H1 (cell line): Measurements from ENCODE around the gene ZNF646. TPM values are rescaled to one million over a fixed set of nuclear protein-coding genes. Genes with fewer than 3 reads are reported as not detected.

Experiments used
- EGR1 ChIP-seq: IDR thresholded peaks from 2 replicates; pipeline ENCODE4 v1.6.1; 2011; ENCODE audit warnings: low read depth, low read length, borderline replicate concordance
- KDM4A ChIP-seq: IDR thresholded peaks from one replicate; pipeline ENCODE4 v1.7.1; 2012; ENCODE audit warnings: low read depth, mild to moderate bottlenecking, moderate library complexity, low read length, inconsistent platforms; ENCODE audit not compliant: severe bottlenecking
- SAP30 ChIP-seq: fragments of 300-600 bp; sonication (generic); IDR thresholded peaks from 2 replicates; pipeline ENCODE4 v1.7.1; 2012; ENCODE audit warnings: low read length, moderate library complexity, mild to moderate bottlenecking, inconsistent platforms; ENCODE audit not compliant: insufficient read depth, insufficient replicate concordance
- polyA plus RNA-seq, 7 experiments: library from polyadenylated mRNA; depleted of rRNA in 3 of 7; stranded (reverse) in 5 of 7; unstranded in 2 of 7; fragments of >200 nt in 5 of 7; fragments of 200-250 nt in 2 of 7; gene quantifications; 1 replicate in 5 of 7; 2 replicates in 1 of 7; 4 replicates in 1 of 7; pipeline versions ENCODE4 v1.2.1 to v1.2.3, GENCODE V29; 2011 to 2013; ENCODE audit warnings: missing spikeins in 2 of 7, mixed read lengths in 2 of 7
- total RNA-seq: library from RNA; stranded (reverse); fragmentation: NEBNext Ultra II Directional; extraction: Animal tissue kit (Norgen Biotek cat#: 25700); gene quantifications from 2 replicates; pipeline ENCODE4 v1.2.1, GENCODE V29; 2021
- TF ChIP-seq, protein P1 (sequence below): IDR thresholded peaks from 2 replicates; pipeline ENCODE4 v1.6.1; 2012; ENCODE audit warnings: low read length, inconsistent platforms

The ZNF646 gene
- total and polyA plus RNA-seq, 2 of the 8 experiments (the other 6 are each of a cell fraction or from before 2014, with no cell fraction given), result 6.5 to 25.0 TPM

DNA sequence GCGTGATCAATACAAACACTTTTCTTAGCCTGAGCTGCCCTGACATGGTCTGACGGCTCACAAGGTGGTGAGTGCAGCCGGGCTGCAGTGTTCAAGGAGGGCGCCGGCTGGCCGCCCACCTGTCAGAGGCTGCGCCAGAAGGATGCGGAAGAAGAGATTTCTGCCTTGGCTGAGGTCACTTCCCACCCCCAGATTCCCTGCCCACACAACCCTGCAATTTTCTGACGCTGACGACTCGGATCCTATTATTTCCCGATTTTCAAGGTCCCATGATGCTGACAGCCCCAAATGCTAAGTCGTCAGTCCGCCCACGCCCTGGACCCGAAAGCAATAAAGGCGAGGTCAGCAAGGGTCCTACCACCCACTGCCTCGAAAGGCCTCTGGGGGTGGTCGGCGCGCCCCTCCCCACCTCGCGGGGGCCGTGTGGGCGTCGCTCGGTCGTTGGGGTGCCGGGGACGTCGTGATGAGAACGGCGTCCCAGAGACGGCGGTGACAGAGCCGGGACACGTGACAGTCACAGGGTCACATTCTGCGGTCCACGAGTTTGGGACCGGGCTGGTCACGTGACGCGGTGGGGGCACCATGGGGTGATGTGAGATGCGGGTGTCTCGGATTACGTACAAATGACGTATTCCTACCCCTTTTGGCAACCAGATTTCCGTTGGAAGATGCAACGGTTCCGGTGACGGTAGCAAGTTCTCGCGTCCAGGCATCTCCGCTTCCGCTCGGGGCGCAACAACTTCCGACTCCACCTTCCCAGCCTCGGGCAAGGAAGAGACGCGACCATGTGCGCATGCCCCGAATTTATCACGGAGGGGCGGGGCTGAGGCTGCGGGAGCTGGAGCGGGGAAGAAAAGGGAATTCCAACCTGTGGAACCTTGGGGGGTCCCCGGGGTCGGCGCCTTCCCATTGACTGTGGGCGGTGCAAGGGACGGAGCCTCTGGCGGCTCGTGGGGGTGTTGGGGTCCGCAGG, 41.2 kb upstream of the ZNF646 start, which contains the start of gene STX4 (continued):
- TF ChIP-seq, protein P1, sequence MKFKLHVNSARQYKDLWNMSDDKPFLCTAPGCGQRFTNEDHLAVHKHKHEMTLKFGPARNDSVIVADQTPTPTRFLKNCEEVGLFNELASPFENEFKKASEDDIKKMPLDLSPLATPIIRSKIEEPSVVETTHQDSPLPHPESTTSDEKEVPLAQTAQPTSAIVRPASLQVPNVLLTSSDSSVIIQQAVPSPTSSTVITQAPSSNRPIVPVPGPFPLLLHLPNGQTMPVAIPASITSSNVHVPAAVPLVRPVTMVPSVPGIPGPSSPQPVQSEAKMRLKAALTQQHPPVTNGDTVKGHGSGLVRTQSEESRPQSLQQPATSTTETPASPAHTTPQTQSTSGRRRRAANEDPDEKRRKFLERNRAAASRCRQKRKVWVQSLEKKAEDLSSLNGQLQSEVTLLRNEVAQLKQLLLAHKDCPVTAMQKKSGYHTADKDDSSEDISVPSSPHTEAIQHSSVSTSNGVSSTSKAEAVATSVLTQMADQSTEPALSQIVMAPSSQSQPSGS, result peak; percentile 89; the same call in 1 of the 2 replicates
- peak; percentile 71 for TF ChIP-seq SAP30
- TF ChIP-seq KDM4A, result peak; percentile 84
- TF ChIP-seq EGR1, result peak; percentile 83; the same call in 1 of the 2 replicates
